HG02938 (cell line): ENCODE results near the gene PROKR1.

Source experiments
- ATAC-seq: cut with Tn5 transposase; IDR thresholded peaks from one replicate; pipeline ENCODE4 v1.9.1; 2021; ENCODE audit warnings: mild to moderate bottlenecking, moderate library complexity; ENCODE audit not compliant: unreplicated experiment

The PROKR1 gene

GRCh38 chr2:68695971-68696370 lies 52.6 kb downstream of the PROKR1 start:
- no peak for ATAC-seq

DNA sequence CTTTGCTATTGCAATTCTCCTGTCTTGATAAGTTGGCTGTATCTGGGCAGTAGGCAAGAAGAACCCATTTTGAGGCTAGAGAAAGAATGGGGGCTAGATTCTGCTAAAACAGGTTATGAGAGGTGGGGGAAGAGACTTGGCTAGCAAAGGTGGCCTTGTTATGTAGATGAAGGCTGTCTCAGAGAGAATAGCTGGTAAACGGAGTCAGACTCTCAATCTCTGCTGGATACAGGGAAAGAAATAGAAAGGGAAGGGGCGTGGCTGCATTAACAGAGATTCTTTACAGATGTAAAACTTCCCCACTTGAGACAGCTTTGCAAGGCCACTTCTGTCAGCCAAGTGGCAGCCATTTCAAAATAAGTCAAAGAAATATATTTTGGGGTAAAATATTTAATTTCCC lies 53.2 kb downstream of the PROKR1 start:
- ATAC-seq, result no peak

- ATAC-seq, result no peak
Measured at GRCh38 chr2:68698567-68699377, 55.4 kb downstream of the PROKR1 start.

- ATAC-seq, result no peak
Measured at GRCh38 chr2:68700560-68700959, 57.2 kb downstream of the PROKR1 start.

DNA sequence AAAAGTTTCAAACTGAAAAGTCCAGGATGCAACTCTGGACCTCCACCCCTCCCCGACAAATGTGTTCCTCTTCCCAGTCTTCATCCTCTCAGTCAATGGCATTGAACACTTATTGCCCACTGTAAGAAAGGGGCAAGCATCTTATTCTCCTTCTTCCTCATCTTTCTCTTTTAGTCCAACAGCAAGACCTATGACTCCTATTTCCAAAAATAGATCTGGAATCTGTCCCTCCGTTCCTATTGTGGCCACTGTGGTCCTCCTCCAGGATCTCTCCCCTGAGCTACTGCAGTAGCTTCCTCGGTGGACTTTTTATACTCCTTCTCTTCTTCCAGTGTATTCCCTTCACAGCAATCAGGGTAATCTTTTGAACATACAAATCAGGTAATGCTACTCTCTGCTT lies 63.3 kb downstream of the PROKR1 start:
- ATAC-seq, result no peak
